ENCODE results near the gene HERPUD1. TPM values are rescaled to one million over a fixed set of nuclear protein-coding genes. Genes with fewer than 3 reads are reported as not detected.

Gene HERPUD1
- total and polyA plus RNA-seq, 2 donors from 2014 or later = 209 to 234 TPM

DNA sequence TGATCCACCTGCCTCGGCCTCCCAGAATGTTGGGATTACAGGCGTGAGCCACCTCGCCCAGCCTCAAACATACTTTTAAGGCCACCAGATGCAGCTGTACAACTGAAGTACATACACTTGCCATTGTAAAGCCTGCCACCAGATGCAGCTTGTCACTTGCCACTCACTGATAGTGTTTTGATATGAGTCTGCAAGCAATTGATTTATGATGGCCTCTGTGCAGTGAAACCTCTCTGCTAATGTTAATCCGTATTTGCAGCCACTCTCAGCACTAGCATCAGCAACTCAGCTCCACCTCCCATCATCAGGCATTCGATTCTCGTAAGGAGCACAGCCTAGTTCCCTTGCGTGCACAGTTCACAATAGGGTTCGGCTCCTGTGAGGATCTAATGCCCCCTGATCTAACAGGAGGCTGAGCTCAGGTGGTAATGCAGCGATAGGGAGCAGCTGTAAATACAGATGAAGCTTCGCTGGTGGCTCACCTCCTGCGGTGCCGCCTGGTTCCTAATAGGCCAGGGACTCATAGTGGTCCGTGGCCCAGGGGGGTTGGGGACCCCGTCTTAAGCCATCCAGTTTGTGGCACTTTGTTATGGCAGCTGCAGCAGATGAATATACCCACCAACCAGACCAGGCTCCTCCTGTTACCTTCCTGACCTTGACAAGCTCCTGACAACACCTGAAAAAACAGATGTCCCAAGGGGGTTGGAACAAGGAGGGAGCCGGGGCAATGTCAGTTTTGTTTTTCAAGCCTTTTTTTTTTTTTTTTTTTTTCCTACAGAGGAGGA is 1.3 kb upstream of the HERPUD1 start:
- no peak overlapping the region for H3K4me3 ChIP-seq (ENCODE audit: low read length in 3 of 3)
- TF ChIP-seq, protein P1, sequence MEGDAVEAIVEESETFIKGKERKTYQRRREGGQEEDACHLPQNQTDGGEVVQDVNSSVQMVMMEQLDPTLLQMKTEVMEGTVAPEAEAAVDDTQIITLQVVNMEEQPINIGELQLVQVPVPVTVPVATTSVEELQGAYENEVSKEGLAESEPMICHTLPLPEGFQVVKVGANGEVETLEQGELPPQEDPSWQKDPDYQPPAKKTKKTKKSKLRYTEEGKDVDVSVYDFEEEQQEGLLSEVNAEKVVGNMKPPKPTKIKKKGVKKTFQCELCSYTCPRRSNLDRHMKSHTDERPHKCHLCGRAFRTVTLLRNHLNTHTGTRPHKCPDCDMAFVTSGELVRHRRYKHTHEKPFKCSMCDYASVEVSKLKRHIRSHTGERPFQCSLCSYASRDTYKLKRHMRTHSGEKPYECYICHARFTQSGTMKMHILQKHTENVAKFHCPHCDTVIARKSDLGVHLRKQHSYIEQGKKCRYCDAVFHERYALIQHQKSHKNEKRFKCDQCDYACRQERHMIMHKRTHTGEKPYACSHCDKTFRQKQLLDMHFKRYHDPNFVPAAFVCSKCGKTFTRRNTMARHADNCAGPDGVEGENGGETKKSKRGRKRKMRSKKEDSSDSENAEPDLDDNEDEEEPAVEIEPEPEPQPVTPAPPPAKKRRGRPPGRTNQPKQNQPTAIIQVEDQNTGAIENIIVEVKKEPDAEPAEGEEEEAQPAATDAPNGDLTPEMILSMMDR (IDR thresholded peaks at IDR 0.05; ENCODE audit: borderline replicate concordance, extremely low read depth, insufficient read depth) = no peak

DNA sequence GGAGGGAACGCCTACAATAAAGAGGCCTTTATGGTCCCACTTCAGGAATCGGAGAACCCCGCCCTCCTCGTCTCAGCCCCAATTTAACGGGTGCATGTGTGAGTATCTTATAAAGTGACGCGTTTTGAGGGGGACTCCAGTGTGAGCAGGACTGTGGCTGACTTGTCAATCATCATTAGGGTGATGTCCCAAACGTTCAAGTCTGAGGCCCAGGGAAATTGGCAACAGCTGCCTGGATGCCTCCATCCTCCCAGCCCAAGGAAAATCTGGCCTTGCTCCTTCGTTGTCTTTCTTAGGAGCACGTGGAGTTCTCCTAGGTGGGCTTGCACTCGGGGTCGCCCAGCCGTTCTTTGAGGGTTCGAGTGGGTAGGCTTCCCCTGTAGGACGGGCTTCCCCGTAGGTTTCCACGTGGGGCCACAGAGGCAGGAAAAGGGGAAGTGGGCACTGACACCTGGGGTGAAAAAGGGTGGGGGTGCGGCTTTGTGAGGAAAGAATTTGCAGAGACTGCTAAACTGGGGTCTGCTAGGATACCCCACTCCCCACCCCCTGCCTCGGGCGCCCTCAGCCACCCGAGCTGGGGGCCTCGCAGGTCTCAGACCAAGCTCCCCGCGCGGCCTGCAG is 561 bp upstream of the HERPUD1 start:
- H3K9ac ChIP-seq (ENCODE audit: low read length in 3 of 3) = peak overlapping the region; percentile 0 to 78 (median 13)
- H3K4me3 ChIP-seq (ENCODE audit: low read length in 3 of 3) = peak overlapping the region; percentile 51 to 87 (median 53)
- H3K36me3 ChIP-seq (ENCODE audit: control insufficient read depth in 2 of 3, insufficient read depth in 3 of 3, low read length in 3 of 3) = peaks cover 3 to 18% (median 9%) of the 10 kb centered on the region in 3 donors
- TF ChIP-seq, protein P1 (IDR thresholded peaks at IDR 0.05; ENCODE audit: borderline replicate concordance, extremely low read depth, insufficient read depth) = no peak
- no peak for FAIRE-seq
- peak in 2 of 5 donors; percentile 18 to 60 for DNase-seq
- no peaks in the 10 kb centered on the region for H3K9me3 ChIP-seq (ENCODE audit: control insufficient read depth in 2 of 3, insufficient read depth in 1 of 3, low read length in 3 of 3)
- H3K4me1 ChIP-seq (ENCODE audit: control insufficient read depth in 2 of 3, insufficient read depth in 2 of 3, low read depth in 1 of 3, low read length in 3 of 3) = peaks cover 5 to 16% (median 15%) of the 10 kb centered on the region in 3 donors
- H3K27me3 ChIP-seq (ENCODE audit: control insufficient read depth, insufficient read depth, low read length) = no peaks in the 10 kb centered on the region
- H3K27ac ChIP-seq (ENCODE audit: low read depth in 2 of 2, low read length in 2 of 2) = peak overlapping the region; percentile 99
- intact Hi-C loops (cut with DNase I) = no loop called here

More for the DNA sequence above, 1.3 kb upstream of the HERPUD1 start:
- Histone ChIP-seq H3K9me3 (ENCODE audit: control insufficient read depth in 2 of 3, insufficient read depth in 1 of 3, low read length in 3 of 3) (no peaks in the 10 kb centered on the region), H3K27me3 (ENCODE audit: control insufficient read depth, insufficient read depth, low read length) (no peaks in the 10 kb centered on the region), H3K27ac (ENCODE audit: low read depth in 2 of 2, low read length in 2 of 2) (no peak overlapping the region), H3K4me1 (ENCODE audit: control insufficient read depth in 2 of 3, insufficient read depth in 2 of 3, low read depth in 1 of 3, low read length in 3 of 3) (peaks cover 5 to 12% (median 8%) of the 10 kb centered on the region in 3 donors), H3K9ac (ENCODE audit: low read length in 3 of 3) (no peak overlapping the region), H3K36me3 (ENCODE audit: control insufficient read depth in 2 of 3, insufficient read depth in 3 of 3, low read length in 3 of 3) (peaks cover 3 to 11% (median 5%) of the 10 kb centered on the region in 3 donors)
- FAIRE-seq = no peak
- peak in 4 of 5 donors; percentile 43 to 65 (median 54) for DNase-seq
- intact Hi-C loops (cut with DNase I) = no loop called here

DNA sequence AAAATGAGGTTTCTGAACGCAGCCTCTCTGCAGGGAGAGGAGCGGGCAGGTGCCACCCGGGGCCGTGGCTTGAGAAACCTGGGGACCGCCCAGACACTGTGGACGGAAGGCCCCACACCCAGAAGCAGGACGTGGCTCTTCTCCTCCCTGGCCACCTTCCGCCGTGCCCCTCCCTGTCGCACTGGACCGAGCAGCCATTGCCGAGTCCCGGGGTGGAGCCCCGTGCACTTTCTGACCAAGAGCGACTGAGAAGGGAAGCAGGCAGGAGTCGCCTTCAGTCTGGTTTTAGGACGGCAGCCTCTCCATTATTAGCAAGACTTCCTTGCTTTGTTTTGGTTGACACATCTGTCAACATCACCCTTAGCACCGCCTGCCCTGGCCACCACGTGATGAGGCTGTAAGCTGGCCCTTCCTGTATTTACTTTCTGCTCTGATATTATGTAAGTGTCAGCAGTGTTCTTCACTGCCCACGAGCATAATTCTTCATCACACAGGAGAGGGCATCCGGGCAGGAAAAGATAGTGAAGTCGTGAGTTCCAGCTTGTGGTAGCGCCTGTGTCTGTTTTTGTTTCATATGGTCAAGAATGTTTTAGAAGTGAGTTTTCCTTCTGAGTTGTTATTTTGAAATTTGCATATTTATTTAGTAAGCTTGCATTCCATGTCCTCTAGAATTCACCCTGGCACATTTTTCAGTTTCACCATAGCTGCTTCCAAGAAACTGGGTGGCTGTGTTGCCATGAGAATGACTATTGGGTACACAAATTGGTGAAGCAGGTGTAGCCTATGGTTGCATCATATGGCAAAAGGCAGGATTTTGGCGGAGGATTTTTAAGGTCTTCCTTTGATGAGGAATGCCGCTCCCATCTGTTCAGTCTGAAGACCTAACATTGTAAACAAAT is 1.0 kb downstream of the HERPUD1 start:
- Histone ChIP-seq H3K36me3 (ENCODE audit: control insufficient read depth in 2 of 3, insufficient read depth in 3 of 3, low read length in 3 of 3) (peaks cover 6 to 33% (median 24%) of the 10 kb centered on the region in 3 donors), H3K9ac (ENCODE audit: low read length in 3 of 3) (peak overlapping the region; percentile 39 to 99 (median 95)), H3K4me3 (ENCODE audit: low read length in 3 of 3) (peak overlapping the region; percentile 78 to 89 (median 87)), H3K9me3 (ENCODE audit: control insufficient read depth in 2 of 3, insufficient read depth in 1 of 3, low read length in 3 of 3) (no peaks in the 10 kb centered on the region), H3K27ac (ENCODE audit: low read depth in 2 of 2, low read length in 2 of 2) (peak overlapping the region; percentile 99), H3K27me3 (ENCODE audit: control insufficient read depth, insufficient read depth, low read length) (no peaks in the 10 kb centered on the region), H3K4me1 (ENCODE audit: control insufficient read depth in 2 of 3, insufficient read depth in 2 of 3, low read depth in 1 of 3, low read length in 3 of 3) (peaks cover 5 to 19% (median 18%) of the 10 kb centered on the region in 3 donors)
- FAIRE-seq = no peak
- DNase-seq = peak; percentile 63 to 93 (median 83)
- TF ChIP-seq, protein P1 (IDR thresholded peaks at IDR 0.05; ENCODE audit: borderline replicate concordance, extremely low read depth, insufficient read depth) = no peak
- intact Hi-C loops (cut with DNase I) = no loop called here

All from kidney (tissue), 14 donors.